ENCODE results near the gene KIAA1328.
A peak's percentile ranks its signal among the peaks of the same experiment; 100 is the strongest.
"Not testable (repeated sequence)": the region's sequence is repeated elsewhere in the genome, so short reads cannot be mapped to it uniquely, and the experiment has no call there.

Gene KIAA1328

DNA sequence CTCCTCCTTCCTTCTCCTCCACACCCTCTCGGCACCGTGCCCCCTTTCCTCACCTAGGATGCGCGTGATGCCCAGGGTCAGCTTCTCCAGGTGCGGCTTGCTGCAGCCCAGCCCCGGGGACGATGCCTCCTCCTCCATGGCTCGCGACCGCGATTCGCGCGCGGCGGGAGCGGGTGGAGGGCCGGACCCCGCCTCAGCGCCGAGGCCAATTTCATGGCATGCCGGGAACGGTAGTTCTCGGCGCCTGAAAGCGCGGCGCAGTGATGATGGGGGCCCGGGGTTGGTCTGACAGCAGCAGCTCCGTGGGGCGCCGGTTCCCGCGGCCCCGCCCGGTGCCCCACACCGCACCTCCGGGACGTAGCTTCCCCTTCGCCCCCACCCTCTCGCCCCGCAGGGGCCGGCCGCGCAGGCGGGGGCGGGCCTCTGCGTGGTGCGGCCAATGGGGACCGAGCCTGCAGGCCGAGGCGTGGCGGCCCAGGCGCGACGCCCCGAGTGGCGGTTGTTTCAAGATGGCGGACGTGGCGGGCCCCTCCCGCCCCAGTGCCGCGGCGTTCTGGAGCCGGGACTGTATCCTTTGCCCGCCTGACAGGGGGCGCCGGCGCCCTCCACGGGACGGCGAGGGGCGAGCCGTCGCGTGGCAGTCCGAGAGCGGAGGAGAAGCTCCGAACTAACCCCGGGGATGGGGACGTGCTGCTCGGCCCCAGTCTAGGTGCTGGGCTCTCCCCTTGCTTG, at the start of gene KIAA1328, which contains the start of gene TPGS2:
Gene KIAA1328 (plus strand): TSS at position 498 of the 732 bp plus-strand sequence. CDS start 12 bp downstream, at position 510.
Gene TPGS2 (minus strand): TSS at position 373 of the 732 bp plus-strand sequence. CDS start 235 bp downstream, at position 138.
- peak; percentile 69 for DNase-seq (ENCODE audit: low read depth)

DNA sequence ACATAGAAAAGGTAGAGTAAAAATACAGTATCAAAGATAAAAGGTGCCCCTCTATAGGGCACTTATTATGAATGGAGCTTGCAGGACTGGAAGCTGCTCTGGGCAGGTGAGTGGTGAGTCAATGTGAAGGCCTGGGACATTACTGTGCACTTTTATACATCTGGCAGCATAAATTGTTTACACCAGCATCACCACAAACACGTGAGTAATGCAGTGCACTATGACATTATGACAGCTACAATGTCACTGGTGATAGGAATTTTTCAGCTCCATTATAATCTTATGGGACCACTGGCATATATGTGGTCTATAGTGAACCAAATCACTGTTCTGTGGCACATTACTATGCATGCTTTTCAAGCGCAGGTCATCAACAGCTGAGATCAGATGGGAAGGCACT, 48.2 kb upstream of the KIAA1328 start:
- no peak for DNase-seq (ENCODE audit: low read depth)

DNA sequence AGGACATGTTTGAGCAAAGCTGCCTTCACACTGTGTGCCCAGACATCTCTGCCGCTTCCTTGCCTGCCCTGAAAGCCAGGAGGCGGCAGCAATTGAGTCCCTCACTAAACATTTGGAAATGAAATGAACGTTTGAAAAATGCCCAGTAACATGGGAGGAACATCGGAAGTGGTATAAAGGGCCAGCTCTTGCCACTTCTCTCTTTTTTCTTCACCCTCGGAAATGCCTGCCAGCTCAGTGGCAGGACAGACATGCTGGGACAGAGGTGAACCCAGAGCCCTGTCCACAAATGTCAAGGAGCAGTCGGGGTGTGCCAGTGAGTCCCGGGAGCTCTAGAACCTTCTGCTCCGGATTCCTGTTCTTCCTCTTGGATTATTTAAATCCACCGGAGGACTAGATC, 46.2 kb upstream of the KIAA1328 start:
- no peak for DNase-seq (ENCODE audit: low read depth)

DNA sequence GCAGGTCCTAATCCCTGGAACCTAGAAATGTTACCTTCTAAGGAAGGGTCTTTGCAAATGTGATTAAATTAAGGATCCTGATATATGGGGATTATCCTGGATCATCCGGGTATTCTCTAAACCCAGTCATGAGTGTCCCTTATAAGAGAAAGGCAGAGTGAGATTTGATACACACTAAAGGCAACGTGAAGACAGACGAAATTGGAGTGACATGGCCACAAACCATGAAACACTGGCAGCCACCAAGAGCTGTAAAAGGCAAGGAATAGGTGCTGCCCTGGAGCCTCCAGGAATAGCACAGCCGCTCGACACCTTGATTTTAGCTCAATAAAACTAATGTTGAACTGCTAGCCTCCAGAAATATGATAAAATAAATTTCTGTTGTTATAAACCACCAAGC, 45.1 kb upstream of the KIAA1328 start:
- DNase-seq (ENCODE audit: low read depth) = no peak

DNA sequence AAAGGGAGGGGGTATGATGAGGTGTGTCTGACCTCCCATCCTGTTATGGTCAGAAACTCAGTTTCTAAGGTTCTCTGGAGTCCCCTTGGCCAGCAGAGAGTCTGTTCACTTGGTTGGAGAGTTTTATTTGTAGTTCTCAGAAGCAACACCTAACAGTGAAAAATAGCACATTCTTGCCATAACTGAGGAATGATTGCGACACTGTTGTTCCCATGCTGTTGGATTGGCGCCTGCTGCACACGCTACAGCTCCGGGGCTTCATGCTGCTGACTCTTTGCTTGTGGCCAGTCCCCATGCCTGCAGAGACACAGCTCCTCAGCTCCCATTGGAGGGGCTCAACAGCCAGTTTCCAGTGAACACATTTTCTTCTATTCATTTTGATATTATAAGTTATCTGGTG, 42.2 kb upstream of the KIAA1328 start:
- DNase-seq (ENCODE audit: low read depth) = peak; percentile 9

DNA sequence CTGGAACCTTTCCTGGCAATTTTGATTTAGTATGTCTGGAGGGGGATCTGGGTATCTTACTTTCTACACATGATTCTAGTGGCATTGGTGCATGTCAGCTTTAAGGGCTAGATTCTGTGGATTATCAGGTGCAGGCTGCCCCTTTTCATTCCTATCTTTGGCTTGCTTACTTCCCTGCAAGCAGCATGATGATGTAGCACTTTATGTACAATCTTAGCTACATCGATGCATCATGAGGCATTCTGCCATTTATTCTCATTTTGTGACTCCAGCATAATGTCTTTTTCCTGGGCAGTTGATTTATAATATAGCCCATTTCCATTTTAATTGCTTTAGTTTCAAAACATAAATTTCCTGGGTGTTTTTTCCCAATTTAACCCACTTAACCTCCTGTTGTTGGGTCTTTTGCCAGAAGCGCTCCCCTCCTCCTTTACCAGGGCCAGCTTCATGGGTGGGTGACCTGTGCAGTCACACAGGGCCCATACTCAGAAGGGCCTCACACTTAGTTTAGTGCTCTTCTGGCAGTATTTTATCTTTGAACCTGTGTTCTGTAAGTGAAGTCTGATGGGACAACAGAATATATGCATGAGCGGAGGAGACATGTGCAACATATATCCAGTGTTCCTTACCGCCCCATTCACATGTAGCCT, 36.2 kb upstream of the KIAA1328 start:
- DNase-seq (ENCODE audit: low read depth) = no peak

DNA sequence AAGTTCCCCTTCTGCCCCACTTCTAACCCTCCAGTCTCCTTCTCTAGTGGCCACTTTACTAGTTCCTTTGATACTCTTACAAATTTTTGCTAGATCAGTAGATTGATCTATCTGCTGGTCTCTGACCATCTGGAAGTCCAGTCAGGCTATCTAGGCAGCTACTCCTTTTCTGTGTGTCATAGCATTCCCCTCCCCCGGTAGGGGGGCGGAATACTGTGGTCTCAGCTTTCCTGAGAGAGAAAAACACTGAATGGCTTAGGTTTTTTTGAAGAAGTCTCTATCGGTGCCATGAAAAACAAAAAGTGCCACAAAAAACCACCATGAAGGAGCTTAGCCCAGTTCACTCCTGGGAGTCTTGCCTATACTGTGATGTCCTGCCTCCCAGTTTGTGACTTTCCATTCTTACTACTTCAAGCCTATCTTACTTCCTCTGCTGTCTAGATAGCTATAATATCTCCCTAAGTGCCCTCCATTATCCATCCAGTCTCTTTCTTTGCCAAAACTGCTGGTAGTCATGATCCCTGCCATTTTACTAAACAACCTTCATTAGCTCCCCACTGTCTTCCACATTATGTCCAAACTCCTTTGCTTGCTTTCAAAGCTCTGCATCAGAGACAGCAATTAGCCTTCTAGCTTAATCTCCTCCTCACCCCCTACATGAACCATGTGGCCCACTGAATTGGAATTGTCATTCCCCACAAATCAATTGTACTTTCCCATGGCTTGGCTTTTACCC, 30.0 kb upstream of the KIAA1328 start:
- DNase-seq (ENCODE audit: low read depth) = no peak

DNA sequence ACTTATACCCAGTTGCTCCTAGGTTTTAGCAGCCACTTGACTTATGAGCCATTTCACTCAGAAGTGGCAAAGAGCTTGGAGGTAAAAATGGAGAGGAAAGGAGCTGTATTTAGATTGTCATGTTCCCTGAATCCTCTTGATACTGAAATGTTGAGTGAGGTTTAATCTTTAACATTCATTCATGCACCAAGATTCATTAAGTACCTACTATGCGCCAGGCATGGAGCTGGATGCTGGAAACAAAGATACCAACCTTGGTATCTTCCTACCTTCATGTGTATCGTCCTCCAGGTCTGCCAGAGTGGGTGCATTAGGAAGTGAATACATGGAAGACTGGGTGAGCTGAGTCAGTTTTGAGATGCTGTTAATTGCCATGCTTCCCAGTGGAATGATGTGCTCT, 23.8 kb upstream of the KIAA1328 start:
- DNase-seq (ENCODE audit: low read depth) = no peak

DNA sequence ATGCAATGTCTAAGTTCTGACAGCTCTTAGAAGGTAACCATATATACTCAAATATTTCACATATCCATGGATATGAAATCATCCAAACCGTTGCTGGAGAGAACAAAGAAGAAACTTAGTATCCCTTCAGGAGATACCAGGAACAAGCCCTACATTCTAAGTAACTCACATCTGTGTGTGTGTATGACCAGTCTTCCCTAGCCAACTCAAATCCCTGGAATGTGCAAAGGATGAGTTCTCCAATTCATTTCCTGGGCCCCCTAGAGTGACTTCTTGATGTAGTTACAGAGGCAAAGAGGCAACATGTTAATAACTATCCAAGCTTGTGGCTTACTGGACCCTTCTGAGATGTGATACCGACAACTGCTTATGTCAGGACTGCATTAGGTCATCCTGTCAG, 20.2 kb upstream of the KIAA1328 start:
- DNase-seq (ENCODE audit: low read depth) = peak; percentile 12

DNA sequence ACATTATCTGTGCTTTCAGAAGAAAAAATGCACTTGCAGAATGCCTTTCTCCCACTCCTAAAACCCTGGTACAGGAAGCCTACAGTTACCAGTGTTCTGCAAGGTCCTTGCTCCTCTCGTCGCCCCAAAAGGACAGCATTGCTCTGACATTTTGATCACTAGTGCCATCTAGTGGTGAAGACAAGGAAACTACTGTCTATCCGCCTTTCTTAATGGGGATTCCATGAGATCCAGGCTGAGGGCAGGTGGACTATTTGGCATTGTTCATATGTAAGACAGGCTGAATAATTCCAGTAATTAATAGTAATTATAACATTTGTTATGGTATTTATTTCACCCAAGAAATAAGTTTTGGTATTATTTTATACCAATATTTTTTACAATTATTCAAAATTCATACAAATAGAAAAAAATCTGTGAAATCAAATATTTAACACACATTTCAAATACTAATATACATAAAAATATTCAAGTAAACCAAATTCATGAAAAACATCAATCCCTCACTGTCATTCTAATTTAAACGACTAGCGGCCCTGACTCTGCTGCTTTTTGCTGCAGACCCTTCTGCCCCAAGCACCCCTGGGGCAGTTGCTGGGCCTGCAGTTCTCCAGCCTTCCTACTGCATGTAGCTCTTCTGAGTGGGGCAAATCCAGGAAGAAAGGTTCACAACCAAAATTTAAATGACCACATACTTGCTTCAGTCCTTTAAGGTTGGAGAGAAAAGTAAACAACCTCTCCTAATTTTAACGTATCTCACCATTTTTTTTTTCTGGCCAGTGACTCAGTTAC, 19.1 kb upstream of the KIAA1328 start:
- DNase-seq (ENCODE audit: low read depth) = peak; percentile 14

DNA sequence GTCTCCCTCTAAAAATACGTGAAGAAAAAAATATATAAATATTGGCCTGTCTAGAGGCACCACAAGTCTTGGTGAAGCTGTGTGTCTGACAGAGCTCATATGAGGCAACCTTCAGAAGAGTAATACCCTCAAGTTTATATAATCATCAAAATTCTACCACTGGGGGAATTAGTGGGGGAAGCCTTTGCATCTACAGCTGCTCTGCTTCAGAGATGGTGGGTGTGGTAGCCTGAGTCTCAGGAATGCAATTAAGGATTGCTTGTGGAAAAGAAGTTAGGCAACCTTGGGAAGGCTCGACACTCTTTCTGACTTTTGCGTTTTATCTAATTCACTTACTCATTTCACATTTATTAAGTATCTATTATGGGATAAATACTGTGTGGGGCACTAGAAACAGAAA, 17.5 kb upstream of the KIAA1328 start:
- no peak for DNase-seq (ENCODE audit: low read depth)

DNA sequence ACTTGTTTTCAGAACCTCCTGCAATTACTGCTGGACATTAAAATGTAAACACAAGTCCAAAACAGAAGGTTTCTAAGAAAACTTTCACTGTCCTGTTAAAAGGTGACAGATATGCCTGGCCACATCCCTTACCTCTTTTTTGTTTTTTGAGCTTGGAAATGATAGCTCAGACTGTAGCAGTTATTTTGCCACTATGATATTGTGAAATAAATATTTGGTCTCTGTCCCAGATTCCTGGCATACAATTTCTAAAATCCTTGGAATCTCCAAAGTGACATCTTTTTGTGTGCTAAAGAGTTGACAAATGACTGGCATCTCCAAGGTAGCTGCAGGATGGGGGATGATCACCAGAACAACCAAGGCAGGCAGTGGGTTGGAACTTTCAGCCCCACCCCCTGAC, 17.0 kb upstream of the KIAA1328 start:
- DNase-seq (ENCODE audit: low read depth) = no peak

DNA sequence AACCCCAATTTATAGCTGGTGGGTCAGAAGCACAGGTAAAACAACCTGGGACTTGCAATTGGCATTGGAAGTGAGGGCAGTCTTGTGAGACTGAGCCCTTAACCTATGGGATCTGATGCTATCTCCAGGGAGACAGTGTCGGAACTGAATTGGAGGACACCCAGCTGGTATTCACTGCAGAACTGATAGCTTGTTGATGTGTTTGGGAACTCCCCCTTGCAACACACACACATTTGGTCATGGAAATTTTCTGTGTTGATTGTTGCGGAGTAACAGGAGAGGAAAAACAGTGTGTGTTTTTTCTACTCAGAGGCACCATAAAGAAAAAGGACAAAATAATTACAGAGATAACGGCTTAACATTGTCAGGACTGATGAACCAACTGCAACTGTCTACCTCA, 16.2 kb upstream of the KIAA1328 start:
- DNase-seq (ENCODE audit: low read depth) = no peak

DNA sequence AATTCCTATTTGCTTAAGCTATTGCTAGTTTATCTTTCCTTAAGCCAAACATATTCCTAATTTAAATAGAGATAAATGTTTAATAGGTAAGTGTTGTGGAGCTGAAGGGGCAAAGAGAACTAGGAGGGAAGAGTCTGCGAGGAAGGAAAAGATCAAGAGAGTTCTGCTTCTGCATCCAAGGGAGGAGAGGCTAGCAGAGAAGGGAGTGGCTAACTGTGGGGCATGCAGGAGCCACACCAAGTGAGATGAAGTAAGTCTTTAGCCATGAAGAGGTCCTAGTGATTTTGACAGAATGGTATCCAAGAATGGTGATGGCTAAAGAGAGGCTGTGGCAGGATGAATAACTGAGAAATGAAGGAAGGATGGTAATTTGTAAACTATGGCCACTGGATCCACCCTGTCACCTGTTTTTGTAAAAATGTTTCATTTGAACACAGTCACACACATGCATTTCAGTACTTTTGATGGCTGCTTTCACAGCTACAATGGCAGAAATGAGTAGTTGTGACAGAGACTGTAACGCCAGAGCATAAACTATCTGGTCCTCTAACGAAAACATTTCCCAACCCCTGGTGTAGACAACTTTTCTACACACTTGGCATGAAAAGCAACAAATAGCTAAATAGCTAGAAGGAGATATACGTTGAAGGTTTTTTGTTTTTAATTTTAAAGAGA, 15.7 kb upstream of the KIAA1328 start:
- no peak for DNase-seq (ENCODE audit: low read depth)

DNA sequence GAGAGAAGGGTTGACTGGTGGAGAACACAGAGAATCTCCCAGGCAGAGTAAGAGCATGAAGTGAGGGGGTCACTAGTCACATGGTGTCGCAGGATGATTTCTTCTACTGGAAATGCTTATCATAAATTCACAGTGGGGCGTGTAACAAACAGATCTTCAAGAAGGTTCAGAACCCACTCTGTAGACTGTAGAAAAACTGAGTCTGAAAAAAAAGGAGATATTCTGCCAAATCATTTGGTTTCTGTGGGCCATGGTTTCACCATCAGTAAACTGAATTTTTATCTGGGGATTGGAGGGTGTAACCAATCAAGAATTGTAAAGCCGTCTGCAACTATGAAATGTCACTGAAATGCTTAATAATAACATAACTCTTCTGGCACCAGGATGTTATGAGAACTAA, 15.1 kb upstream of the KIAA1328 start:
- DNase-seq (ENCODE audit: low read depth) = no peak

DNA sequence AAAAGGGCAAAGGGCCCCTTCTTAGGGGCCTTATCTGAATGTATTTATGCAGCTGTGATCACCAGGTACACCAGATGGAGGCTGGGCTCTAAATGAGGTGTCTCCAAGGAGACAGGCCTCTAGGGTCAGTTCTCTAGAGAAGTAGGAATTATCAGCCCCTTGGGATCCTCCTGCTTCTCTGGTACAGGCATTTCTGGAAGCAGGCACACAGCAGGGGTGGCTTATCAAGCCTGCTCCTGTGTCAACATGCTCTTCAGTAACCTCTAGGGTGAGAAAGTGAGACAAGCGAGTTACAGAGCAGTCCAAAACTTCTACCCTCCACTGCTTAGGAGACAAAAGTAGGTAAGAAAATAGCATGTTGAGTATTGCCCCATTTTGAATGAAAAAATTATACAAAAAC, 13.9 kb upstream of the KIAA1328 start:
- no peak for DNase-seq (ENCODE audit: low read depth)

DNA sequence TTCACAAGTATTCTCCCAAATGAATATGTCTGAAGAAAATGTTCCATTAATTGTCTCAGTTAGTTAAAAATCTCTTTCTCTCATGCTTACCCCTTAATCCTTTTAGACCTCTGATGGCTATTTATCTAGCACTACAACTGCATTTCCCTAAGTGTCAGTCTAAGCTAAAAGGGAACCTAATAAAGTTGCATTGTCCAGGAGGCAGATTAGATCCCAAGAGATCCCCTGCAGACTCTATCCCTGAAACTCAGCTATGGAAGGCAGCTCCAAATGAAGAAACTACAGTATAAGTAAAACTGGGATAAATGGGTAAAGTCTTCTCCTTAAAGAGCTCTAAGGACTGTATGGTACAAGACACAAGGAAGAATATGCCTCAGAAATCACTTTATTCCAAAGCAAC, 12.8 kb upstream of the KIAA1328 start:
- DNase-seq (ENCODE audit: low read depth) = not testable (repeated sequence)

DNA sequence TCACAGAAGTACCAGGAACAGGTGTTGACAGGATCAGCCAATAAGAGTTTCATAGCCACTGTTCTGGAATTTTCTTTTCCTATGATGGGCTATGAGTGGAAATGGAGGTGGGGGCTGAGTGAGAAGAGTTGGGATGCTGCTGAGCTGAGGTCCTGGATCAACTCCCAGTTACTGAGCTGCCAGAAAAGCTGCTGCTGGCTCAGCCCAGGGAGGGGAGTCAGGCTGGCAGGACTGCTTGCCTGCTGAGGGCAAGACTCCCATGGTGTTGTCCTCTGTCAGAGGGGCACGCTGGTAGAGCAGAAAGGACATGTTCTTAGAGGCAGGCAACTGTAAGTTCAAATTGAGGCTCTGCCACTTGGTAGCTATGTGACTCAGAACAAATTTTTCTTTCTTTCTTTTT, 11.9 kb upstream of the KIAA1328 start:
- DNase-seq (ENCODE audit: low read depth) = no peak

DNA sequence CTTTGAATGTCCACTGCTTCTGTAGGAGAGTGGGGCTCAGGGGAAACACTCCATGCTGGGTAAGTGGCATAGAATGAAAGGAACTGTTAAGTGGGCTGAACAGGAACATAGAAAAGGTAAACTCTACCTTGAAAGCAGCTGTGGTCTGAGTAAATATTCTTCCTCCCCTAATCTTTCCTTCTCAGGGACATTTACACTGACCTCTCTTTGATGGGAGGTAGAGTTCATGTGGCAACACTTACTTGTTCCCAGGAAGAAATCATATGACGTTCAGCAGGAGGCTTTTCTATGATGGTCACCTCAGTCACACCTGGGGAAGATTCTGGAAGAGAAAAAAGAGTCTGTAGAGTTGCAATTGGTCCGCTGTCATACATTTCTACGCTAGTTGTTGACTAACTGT, 10.3 kb upstream of the KIAA1328 start:
- DNase-seq (ENCODE audit: low read depth) = no peak

DNA sequence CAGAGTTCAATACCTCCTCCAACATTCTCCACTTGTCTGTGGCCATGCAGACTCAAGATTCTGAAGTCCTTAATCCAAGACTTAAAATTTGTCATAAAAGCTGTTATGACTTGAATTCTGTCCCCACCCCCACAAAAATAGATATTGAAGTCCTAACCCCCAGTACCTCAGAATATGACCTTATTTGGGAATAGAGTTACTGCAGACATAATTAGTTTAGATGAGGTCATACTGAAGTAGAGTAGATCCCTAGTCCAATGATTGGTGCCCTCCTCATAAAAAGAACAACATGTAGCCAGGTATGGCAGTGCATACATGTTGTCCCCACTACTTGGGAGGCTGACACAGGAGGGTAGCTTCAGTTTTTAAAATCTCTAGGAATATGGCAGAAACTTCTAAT, 9.3 kb upstream of the KIAA1328 start:
- DNase-seq (ENCODE audit: low read depth) = no peak

DNA sequence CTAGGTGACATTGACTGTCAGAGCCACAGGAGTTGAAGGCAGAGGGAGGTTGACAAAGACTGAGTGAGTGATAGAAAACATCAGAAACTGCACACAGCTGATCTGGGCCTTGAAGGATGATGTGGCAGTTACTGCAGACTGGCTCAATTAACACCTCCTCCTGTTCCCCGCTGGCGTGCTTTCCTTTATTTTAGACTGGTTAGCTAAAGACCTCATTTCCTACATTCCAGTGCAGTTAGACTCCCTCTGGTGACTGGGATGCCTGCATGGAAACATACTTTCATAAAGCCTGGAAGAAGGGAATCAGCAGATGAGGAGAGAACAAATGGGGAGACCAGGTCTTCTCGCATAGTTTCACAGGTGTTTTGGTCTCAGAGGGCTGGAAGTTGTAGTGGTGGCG, 7.2 kb upstream of the KIAA1328 start:
- DNase-seq (ENCODE audit: low read depth) = no peak

DNA sequence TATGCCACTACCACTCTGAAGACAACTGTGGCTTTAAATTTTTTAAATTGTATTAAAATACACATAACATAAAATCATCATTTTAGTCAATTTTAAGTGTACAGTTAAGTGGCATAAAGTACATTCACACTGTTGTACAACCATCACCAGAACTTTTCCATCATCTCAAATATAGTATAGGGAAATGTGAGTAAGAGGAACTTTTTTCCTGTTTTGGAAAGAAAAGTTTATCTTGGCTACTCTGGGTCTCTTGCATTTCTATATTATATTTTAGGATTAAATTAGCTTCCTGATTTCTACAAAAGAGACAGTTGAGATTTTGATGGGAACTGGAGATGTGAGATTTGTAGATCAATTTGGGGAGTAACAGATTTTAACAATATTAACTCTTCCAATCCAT, 3.4 kb upstream of the KIAA1328 start:
- no peak for DNase-seq (ENCODE audit: low read depth)

Data from HS-27A (cell line).